Left renal pelvis (tissue), 4 donors: ENCODE measurements around the gene SERPINA3. TPM values are rescaled to one million over a fixed set of nuclear protein-coding genes. Genes with fewer than 3 reads are reported as not detected.

ENCODE experiments used
- polyA plus RNA-seq, 4 donors: library from polyadenylated mRNA; unstranded; fragments of 120-200 nt; gene quantifications; one replicate each; pipeline ENCODE4 v1.2.1, GENCODE V29; 2013; ENCODE audit not compliant: insufficient read length in 4 of 4

The SERPINA3 gene
- polyA plus RNA-seq, 4 donors = 0.27 to 3.7 (median 0.55) TPM

Other genes starting within 250 kb of the SERPINA3 start
- gene SERPINA2, start 245.7 kb upstream of the SERPINA3 start, polyA plus RNA-seq = not detected
- gene SERPINA1, start 223.8 kb upstream of the SERPINA3 start, polyA plus RNA-seq = 100 to 1,000 TPM in 2 of 4 donors, 10 to 100 TPM in 2; 48.2 to 109 (median 93.4) TPM
- gene SERPINA11, start 159.6 kb upstream of the SERPINA3 start, polyA plus RNA-seq = under 1 TPM in 1 of 4 donors, not detected in 3; 0.74 TPM
- gene SERPINA9, start 136.2 kb upstream of the SERPINA3 start, polyA plus RNA-seq = not detected
- gene SERPINA12, start 102.9 kb upstream of the SERPINA3 start, polyA plus RNA-seq = under 1 TPM in 3 of 4 donors, not detected in 1; 0.33 to 0.37 (median 0.36) TPM
- 1 to 10 TPM; 1.2 to 1.6 (median 1.4) TPM for gene SERPINA4, start 50.9 kb upstream of the SERPINA3 start, polyA plus RNA-seq
- gene SERPINA5, start 31.0 kb upstream of the SERPINA3 start, polyA plus RNA-seq = 10 to 100 TPM in 1 of 4 donors, 1 to 10 TPM in 3; 2.9 to 12.8 (median 9.4) TPM
- under 1 TPM in 1 of 4 donors, not detected in 3; 0.72 TPM for gene GSC, start 157.7 kb downstream of the SERPINA3 start, polyA plus RNA-seq